ENCODE data around the gene TAF6. TPM values are rescaled to one million over a fixed set of nuclear protein-coding genes. Genes with fewer than 3 reads are reported as not detected.

The TAF6 gene
- total and polyA plus RNA-seq, 9 donors: 35.9 to 66.1 (median 57.1) TPM

DNA sequence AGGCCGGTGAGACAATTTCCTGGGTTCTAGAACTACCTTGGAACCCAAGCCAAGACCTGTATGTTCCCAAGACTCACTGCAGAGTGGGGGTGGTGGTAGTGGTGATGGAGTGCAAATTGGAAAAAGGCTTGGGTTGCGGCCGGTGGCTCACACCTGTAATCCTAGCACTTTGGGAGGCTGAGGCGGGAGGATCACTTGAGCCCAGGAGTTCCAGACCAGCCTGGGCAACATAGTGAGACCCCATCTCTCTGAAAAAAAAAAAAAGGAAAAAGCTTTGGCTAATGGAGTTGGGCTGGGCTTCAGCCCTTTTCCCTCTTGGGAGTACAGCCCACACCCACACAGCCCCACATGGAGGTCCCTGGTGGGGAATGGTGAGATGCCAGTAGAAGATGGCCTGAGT is 13.6 kb downstream of the TAF6 start:
- Histone ChIP-seq H3K9me3 (no peaks in the 10 kb centered on the region), H3K4me3 (no peak overlapping the region), H3K27me3 (no peaks in the 10 kb centered on the region), H3K4me1 (ENCODE audit: insufficient read depth) (no peaks in the 10 kb centered on the region), H3K27ac (no peak overlapping the region), H3K36me3 (no peaks in the 10 kb centered on the region)
- intact Hi-C loops (cut with DNase I): no loop called here
- WGBS, 3 donors: 89 to 95% (median 91%) methylated on average over 4 of the region's 4 CpGs
- no peak for TF ChIP-seq EP300 (IDR thresholded peaks at IDR 0.05)
- no peak for DNase-seq

DNA sequence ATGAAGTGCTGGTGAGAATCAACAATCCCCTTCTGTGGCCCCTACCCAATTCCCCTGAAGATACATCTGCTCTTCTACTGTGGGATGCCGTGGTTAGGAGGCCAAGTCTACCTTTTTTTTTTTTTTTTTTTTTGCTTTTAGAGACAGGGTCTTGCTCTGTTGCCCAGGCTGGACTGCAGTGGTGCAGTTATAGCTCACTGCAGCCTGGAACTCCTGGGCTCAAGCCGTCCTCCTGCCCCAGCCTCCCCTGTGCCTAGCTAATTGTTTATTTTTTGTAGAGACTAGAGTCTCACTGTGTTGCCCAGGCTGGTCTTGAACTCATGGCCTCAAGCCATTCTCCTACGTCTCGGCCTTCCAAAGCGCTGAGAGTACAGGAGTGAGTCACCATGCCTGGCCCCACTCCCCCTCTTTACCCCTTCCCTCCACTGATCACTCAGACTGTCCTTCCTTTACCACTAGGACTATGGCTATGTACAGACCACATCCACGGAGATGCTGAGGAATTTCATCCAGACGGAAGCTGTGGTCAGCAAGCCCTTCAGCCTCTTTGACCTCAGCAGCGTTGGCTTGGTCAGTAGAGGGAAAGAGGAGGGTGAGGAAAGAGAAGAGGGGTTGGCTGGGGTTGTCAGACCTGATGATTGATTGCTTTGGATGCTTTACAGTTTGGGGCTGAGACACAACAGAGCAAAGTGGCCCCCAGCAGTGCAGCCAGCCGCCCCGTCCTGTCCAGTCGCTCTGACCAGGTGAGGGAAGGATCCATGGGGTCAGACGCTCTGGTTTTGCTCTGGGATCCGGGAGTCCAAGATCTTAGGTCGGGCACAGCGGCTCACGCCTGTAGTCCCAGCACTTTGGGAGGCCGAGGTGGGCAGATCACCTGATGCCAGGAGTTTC is 16.0 kb downstream of the TAF6 start:
- Histone ChIP-seq H3K4me3 (no peak overlapping the region), H3K27me3 (no peaks in the 10 kb centered on the region), H3K9me3 (no peaks in the 10 kb centered on the region), H3K4me1 (ENCODE audit: insufficient read depth) (no peaks in the 10 kb centered on the region), H3K36me3 (no peaks in the 10 kb centered on the region), H3K27ac (no peak overlapping the region)
- intact Hi-C loops (cut with DNase I): no loop called here
- 74 to 80% (median 79%) methylated on average over 17 of the region's 17 CpGs for WGBS, 3 donors
- no peak for DNase-seq
- no peak for TF ChIP-seq EP300 (IDR thresholded peaks at IDR 0.05)
- TF ChIP-seq, protein P1, sequence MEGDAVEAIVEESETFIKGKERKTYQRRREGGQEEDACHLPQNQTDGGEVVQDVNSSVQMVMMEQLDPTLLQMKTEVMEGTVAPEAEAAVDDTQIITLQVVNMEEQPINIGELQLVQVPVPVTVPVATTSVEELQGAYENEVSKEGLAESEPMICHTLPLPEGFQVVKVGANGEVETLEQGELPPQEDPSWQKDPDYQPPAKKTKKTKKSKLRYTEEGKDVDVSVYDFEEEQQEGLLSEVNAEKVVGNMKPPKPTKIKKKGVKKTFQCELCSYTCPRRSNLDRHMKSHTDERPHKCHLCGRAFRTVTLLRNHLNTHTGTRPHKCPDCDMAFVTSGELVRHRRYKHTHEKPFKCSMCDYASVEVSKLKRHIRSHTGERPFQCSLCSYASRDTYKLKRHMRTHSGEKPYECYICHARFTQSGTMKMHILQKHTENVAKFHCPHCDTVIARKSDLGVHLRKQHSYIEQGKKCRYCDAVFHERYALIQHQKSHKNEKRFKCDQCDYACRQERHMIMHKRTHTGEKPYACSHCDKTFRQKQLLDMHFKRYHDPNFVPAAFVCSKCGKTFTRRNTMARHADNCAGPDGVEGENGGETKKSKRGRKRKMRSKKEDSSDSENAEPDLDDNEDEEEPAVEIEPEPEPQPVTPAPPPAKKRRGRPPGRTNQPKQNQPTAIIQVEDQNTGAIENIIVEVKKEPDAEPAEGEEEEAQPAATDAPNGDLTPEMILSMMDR (IDR thresholded peaks at IDR 0.05): no peak
- no peak for TF ChIP-seq POLR2A (IDR thresholded peaks at IDR 0.05)

DNA sequence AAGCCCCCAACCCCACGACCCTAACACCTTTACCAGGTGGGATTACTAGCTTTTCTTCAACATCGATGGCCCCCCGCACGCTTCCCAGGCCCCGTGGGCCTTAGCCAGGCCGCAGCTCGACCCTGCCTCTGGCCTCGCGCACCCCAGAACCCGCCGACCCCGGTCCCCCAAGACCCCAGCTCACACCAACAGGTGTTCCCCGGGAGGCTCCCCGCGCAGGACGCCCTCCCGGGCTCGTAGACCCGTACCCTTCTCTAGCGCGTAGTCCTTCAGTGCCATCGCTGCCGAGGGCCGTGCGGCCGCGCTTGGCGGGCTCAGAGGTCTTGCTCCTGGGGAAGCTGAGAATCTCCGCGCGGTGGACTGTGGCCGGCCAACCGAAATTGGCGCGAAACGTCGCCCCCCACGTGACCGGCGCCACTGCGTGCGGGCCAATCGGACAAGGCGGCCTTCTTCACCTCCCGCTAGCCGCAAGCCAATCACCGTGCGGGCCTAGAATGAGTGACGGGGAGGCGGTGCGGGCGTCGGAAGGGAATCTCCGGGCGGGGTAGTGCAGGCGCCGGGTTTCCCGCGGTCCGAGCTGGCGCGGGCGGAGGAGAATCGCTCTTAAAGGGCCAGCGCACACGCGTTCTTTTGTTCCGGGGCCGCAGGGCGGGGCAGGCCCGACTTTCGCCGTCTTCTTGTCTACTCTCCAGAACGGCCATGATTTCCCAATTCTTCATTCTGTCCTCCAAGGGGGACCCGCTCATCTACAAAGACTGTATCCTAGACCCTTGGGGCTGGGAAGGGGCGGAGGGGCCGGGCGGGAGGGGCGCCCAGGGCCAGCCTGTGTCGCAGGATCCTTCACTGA is 17.9 kb downstream of the TAF6 start, which contains the start of the genes AP4M1 and MCM7:
AP4M1 (plus strand) TSS at position 628 of the 847 bp plus-strand sequence; CDS start at position 700, 72 bp downstream.
MCM7 (minus strand) TSS at position 382 of the 847 bp plus-strand sequence; CDS start at position 279, 103 bp downstream.
- Histone ChIP-seq H3K27me3 (no peaks in the 10 kb centered on the region), H3K4me1 (ENCODE audit: insufficient read depth) (no peaks in the 10 kb centered on the region), H3K9me3 (no peaks in the 10 kb centered on the region), H3K4me3 (peak within 1 kb of the TSS; percentile 85), H3K36me3 (no peaks in the 10 kb centered on the region), H3K27ac (peak within 1 kb of the TSS; percentile 78 to 91)
- DNase-seq: peak; percentile 97 to 98 (median 98)
- peak; percentile 5 for TF ChIP-seq POLR2A (IDR thresholded peaks at IDR 0.05)
- TF ChIP-seq, protein P1 (IDR thresholded peaks at IDR 0.05): no peak
- intact Hi-C loops (cut with DNase I): no loop called here
- 0 to 1% (median 0%) methylated on average over 75 to 80 of the region's 80 CpGs for WGBS, 3 donors

DNA sequence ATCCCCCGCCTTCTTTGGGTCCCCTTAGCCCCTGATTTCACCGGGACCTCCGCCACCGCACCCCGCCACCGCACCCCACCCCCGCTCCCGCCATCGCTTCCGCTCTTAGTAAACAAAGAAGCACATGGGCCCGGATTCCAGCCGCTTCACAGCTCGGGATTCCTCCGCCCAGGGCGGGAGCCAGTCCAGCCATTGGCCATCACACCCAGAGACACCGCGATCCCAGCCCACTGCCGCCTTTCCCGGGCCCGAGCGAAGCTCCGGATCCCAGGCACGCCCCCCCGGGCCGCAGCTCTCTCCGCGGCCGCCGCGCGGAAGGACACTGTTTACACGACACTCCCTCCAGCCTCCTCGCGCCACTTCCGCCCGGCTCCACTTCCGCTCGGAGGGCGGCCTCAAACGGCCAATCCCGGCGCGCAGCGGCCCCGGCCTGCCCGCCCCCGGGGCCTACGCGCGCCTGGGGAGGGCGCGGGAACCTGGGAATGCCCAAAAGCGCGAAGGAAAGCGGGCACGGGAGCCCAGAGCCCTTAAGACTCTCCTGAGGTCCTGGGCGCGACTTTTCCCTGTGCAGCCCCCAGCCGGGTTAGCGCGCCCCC is 18.6 kb downstream of the TAF6 start:
- Histone ChIP-seq H3K27me3 (no peaks in the 10 kb centered on the region), H3K4me1 (ENCODE audit: insufficient read depth) (no peaks in the 10 kb centered on the region), H3K9me3 (no peaks in the 10 kb centered on the region), H3K4me3 (peak overlapping the region; percentile 85), H3K27ac (peak overlapping the region; percentile 78 to 91), H3K36me3 (no peaks in the 10 kb centered on the region)
- WGBS, 3 donors: 0 to 1% (median 0%) methylated on average over 40 to 61 of the region's 61 CpGs
- peak; percentile 34 for TF ChIP-seq POLR2A (IDR thresholded peaks at IDR 0.05)
- TF ChIP-seq, protein P1 (IDR thresholded peaks at IDR 0.05): no peak
- peak; percentile 95 to 98 (median 96) for DNase-seq
- intact Hi-C loops (cut with DNase I): no loop called here
